Astrocyte (in vitro differentiated cells and primary cell): Measurements from ENCODE around the gene PTPN12.

Experiments used
- EZH2 ChIP-seq: IDR thresholded peaks from 2 replicates; pipeline ENCODE4 v1.6.1; 2012; ENCODE audit warnings: mild to moderate bottlenecking, low read length, inconsistent platforms; ENCODE audit not compliant: insufficient read depth
- TF ChIP-seq, protein P1 (sequence below): IDR thresholded peaks from 2 replicates; pipeline ENCODE4 v1.5.1; 2011; ENCODE audit warnings: low read depth, mild to moderate bottlenecking, inconsistent platforms, low read length, moderate library complexity; ENCODE audit not compliant: insufficient read depth

GRCh38 chr7:77680266-77680665 lies 143.2 kb downstream of the PTPN12 start:
- TF ChIP-seq, protein P1, sequence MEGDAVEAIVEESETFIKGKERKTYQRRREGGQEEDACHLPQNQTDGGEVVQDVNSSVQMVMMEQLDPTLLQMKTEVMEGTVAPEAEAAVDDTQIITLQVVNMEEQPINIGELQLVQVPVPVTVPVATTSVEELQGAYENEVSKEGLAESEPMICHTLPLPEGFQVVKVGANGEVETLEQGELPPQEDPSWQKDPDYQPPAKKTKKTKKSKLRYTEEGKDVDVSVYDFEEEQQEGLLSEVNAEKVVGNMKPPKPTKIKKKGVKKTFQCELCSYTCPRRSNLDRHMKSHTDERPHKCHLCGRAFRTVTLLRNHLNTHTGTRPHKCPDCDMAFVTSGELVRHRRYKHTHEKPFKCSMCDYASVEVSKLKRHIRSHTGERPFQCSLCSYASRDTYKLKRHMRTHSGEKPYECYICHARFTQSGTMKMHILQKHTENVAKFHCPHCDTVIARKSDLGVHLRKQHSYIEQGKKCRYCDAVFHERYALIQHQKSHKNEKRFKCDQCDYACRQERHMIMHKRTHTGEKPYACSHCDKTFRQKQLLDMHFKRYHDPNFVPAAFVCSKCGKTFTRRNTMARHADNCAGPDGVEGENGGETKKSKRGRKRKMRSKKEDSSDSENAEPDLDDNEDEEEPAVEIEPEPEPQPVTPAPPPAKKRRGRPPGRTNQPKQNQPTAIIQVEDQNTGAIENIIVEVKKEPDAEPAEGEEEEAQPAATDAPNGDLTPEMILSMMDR: no peak
- TF ChIP-seq EZH2: no peak
